Lower leg skin (tissue), 3 donors: ENCODE results near the gene CDH23.

Source experiments
- POLR2A ChIP-seq, 2 donors: fragments of 450-650 bp; IDR thresholded peaks; one replicate each; pipeline ENCODE4 v1.6.1; 2016 to 2017; ENCODE audit warnings: antibody characterized with exemption in 2 of 2, mild to moderate bottlenecking in 1 of 2, moderate library complexity in 1 of 2
- TF ChIP-seq, protein P1 (sequence below), 3 donors: fragments of 450-650 bp; IDR thresholded peaks; one replicate each; pipeline ENCODE4 v1.5.1; 2016; ENCODE audit warnings: antibody characterized with exemption in 3 of 3, mild to moderate bottlenecking in 3 of 3, moderate library complexity in 2 of 3

DNA sequence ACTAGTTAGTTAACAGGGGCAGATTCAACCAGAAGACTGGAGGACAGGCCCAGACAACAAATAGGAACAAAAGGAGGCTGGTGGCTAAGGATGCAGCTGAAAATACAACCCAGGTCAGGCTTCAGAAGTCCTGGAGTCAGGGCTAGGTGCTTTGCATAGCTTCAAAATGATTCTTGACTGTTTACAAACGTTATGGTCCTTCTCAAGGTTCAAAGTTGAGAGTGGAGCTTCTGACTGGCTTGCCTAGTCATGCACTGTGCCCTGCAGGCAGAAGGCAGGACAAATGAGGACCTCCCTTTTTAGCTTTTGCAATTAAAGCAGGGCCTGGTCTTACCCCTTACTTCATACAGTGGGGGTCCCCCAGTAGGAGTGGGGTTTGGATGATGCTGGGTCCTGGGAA lies 4.4 kb upstream of the CDH23 start:
- no peak for TF ChIP-seq POLR2A (IDR thresholded peaks at IDR 0.05)
- TF ChIP-seq, protein P1, sequence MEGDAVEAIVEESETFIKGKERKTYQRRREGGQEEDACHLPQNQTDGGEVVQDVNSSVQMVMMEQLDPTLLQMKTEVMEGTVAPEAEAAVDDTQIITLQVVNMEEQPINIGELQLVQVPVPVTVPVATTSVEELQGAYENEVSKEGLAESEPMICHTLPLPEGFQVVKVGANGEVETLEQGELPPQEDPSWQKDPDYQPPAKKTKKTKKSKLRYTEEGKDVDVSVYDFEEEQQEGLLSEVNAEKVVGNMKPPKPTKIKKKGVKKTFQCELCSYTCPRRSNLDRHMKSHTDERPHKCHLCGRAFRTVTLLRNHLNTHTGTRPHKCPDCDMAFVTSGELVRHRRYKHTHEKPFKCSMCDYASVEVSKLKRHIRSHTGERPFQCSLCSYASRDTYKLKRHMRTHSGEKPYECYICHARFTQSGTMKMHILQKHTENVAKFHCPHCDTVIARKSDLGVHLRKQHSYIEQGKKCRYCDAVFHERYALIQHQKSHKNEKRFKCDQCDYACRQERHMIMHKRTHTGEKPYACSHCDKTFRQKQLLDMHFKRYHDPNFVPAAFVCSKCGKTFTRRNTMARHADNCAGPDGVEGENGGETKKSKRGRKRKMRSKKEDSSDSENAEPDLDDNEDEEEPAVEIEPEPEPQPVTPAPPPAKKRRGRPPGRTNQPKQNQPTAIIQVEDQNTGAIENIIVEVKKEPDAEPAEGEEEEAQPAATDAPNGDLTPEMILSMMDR (IDR thresholded peaks at IDR 0.05): no peak
